HEK293 (cell line): ENCODE measurements around the gene AMY2B.

Source experiments
- BCL11A ChIP-seq: fragments of 450-650 bp; formaldehyde crosslinking; IDR thresholded peaks from 2 replicates; pipeline ENCODE4 v1.5.1; 2016; ENCODE audit warnings: low read depth, missing biosample characterization, missing genetic modification characterization
- CTCF ChIP-seq: fragments of 450-650 bp; formaldehyde crosslinking; IDR thresholded peaks from 2 replicates; pipeline ENCODE4 v1.5.1; 2016; ENCODE audit warnings: missing biosample characterization, missing genetic modification characterization
- ZBTB21 ChIP-seq: fragments of 450-650 bp; formaldehyde crosslinking; IDR thresholded peaks from 2 replicates; pipeline ENCODE4 v1.5.1; 2017; ENCODE audit warnings: missing biosample characterization, missing genetic modification characterization

GRCh38 chr1:103546496-103546895 lies 24.9 kb upstream of the AMY2B start:
- TF ChIP-seq BCL11A (tag by site-specific recombination): no peak
- TF ChIP-seq ZBTB21: no peak
- TF ChIP-seq CTCF: no peak
